SU-DHL-6 (cell line): ENCODE measurements around the gene SLC12A2.

Source experiments
- CTCF ChIP-seq: fragments of 200-600 bp; sonication (generic); IDR thresholded peaks from one replicate; pipeline ENCODE4 v1.5.1; 2017; ENCODE audit warnings: antibody characterized with exemption, mild to moderate bottlenecking, low read length, moderate library complexity; ENCODE audit not compliant: insufficient read depth, poor library complexity, severe bottlenecking
- EZH2phosphoT487 ChIP-seq: fragments of 200-600 bp; sonication (generic), shearing (Covaris generic); conservative IDR thresholded peaks from 2 replicates; pipeline ENCODE4 v1.6.1; 2018; ENCODE audit warnings: mild to moderate bottlenecking, antibody characterized with exemption, low read length, moderate library complexity, mixed read lengths

DNA sequence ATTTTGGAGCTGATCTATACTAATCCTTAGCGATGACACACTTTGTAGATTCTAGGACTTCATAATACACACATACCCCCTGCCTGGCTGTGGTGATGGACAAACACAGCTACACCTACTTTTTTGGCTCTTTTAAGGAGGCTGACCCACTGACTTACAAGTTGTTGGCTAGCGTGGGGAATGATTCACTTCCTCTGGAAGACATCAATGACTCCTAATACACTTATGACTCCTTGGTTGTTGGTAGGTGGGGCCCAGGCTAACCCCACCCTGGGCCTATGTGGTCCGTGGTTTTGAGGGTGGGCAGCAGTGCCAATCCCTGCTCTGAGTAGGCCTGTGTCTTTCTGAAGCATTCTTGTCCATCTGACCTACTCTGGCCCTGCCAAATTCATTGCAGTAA is 144.4 kb downstream of the SLC12A2 start:
- no peak for TF ChIP-seq CTCF
- no peak for TF ChIP-seq EZH2phosphoT487
